Hepatocyte (in vitro differentiated cells): ENCODE data around the gene USO1. TPM values are rescaled to one million over a fixed set of nuclear protein-coding genes. Genes with fewer than 3 reads are reported as not detected.

ENCODE experiments used
- DNase-seq: peaks from one replicate; pipeline ENCODE4 v3.0.0-alpha.2; 2016; ENCODE audit warnings: low spot score
- H2AFZ ChIP-seq: fragments of 200-600 bp; sonication (generic); 2 replicates; pipeline ENCODE4 v1.6.0; 2016; ENCODE audit warnings: antibody characterized with exemption, mild to moderate bottlenecking
- H3K27ac ChIP-seq: fragments of 200-600 bp; sonication (generic); 2 replicates; pipeline ENCODE4 v1.5.1; 2016; ENCODE audit warnings: mild to moderate bottlenecking
- H3K27me3 ChIP-seq: fragments of 200-600 bp; sonication (generic); 2 replicates; pipeline ENCODE4 v1.6.1; 2016
- H3K36me3 ChIP-seq: fragments of 200-600 bp; sonication (generic); replicated peaks from 2 replicates; pipeline ENCODE4 v1.5.1; 2016; ENCODE audit warnings: low read depth; ENCODE audit not compliant: insufficient read depth
- H3K4me1 ChIP-seq: fragments of 200-600 bp; sonication (generic); 2 replicates; pipeline ENCODE4 v1.5.1; 2016; ENCODE audit warnings: mild to moderate bottlenecking, moderate library complexity; ENCODE audit not compliant: insufficient read depth
- H3K4me2 ChIP-seq: fragments of 200-600 bp; sonication (generic); 2 replicates; pipeline ENCODE4 v1.6.0; 2016
- H3K4me3 ChIP-seq: fragments of 200-600 bp; sonication (generic); 2 replicates; pipeline ENCODE4 v1.5.1; 2016; ENCODE audit warnings: mild to moderate bottlenecking
- H3K79me2 ChIP-seq: fragments of 200-600 bp; sonication (generic); 2 replicates; pipeline ENCODE4 v1.6.0; 2017; ENCODE audit warnings: mild to moderate bottlenecking
- H3K9me2 ChIP-seq: fragments of 200-600 bp; sonication (generic); replicated peaks from 2 replicates; pipeline ENCODE4 v1.6.0; 2017; ENCODE audit warnings: mild to moderate bottlenecking; ENCODE audit not compliant: insufficient read depth
- H3K9me3 ChIP-seq: fragments of 200-600 bp; sonication (generic); 2 replicates; pipeline ENCODE4 v1.5.1; 2016; ENCODE audit warnings: low read depth, mild to moderate bottlenecking
- H4K20me1 ChIP-seq: fragments of 200-600 bp; sonication (generic); 2 replicates; pipeline ENCODE4 v1.6.0; 2016; ENCODE audit warnings: mild to moderate bottlenecking; ENCODE audit not compliant: insufficient read depth, poor library complexity, severe bottlenecking
- CTCF ChIP-seq: fragments of 200-600 bp; sonication (generic); IDR thresholded peaks from 2 replicates; pipeline ENCODE4 v1.5.1; 2016; ENCODE audit warnings: antibody characterized with exemption, mild to moderate bottlenecking; ENCODE audit not compliant: poor library complexity
- EZH2 ChIP-seq: fragments of 200-600 bp; sonication (generic); IDR thresholded peaks from 2 replicates; pipeline ENCODE4 v1.6.1; 2016; ENCODE audit warnings: antibody characterized with exemption, mild to moderate bottlenecking, borderline replicate concordance
- EZH2phosphoT487 ChIP-seq: fragments of 200-600 bp; sonication (generic); IDR thresholded peaks from one replicate; pipeline ENCODE4 v1.6.1; 2018; ENCODE audit warnings: antibody characterized with exemption, mild to moderate bottlenecking, low read depth, moderate library complexity; ENCODE audit not compliant: unreplicated experiment, severe bottlenecking
- WGBS: methylation state at CpG from one replicate; pipeline ENCODE4 v1.1.6; 2016; ENCODE audit warnings: low lambda C conversion rate; ENCODE audit errors: missing lambda C conversion rate; 5-methylcytosine and 5-hydroxymethylcytosine counted together
- polyA plus RNA-seq: library from polyadenylated mRNA; unstranded; fragments of >200 nt; fragmentation: Nextera tagmentation; extraction: Ambion mirVana; gene quantifications from 2 replicates; pipeline ENCODE4 v1.2.1, GENCODE V29; 2016
- total RNA-seq: library from RNA; depleted of rRNA; stranded (reverse); fragments of >200 nt; gene quantifications from 2 replicates; pipeline ENCODE4 v1.2.3, GENCODE V29; 2014

The USO1 gene
- total and polyA plus RNA-seq, 2 experiments from 2014 or later = 50.4 to 113 TPM

- DNase-seq = no peak
- Histone ChIP-seq H4K20me1 (no peaks in the 10 kb centered on the region), H3K27me3 (no peaks in the 10 kb centered on the region), H3K4me3 (no peak overlapping the region), H3K4me2 (no peak overlapping the region), H3K79me2 (no peaks in the 10 kb centered on the region), H2AFZ (no peak overlapping the region), H3K9me3 (no peaks in the 10 kb centered on the region), H3K36me3 (no peaks in the 10 kb centered on the region), H3K9me2 (no peaks in the 10 kb centered on the region), H3K4me1 (peaks cover 3% of the 10 kb centered on the region), H3K27ac (no peak overlapping the region)
- no peak for TF ChIP-seq CTCF
- TF ChIP-seq EZH2 = no peak
- no peak for TF ChIP-seq EZH2phosphoT487
- WGBS = 87% methylated on average over 5 of the region's 5 CpGs
These were observed 98.0 kb downstream of the USO1 start for GRCh38 chr4:75822416-75822815.

- Histone ChIP-seq H3K4me3 (no peak overlapping the region), H3K4me1 (peaks cover 3% of the 10 kb centered on the region), H2AFZ (no peak overlapping the region), H3K36me3 (no peaks in the 10 kb centered on the region), H3K27me3 (no peaks in the 10 kb centered on the region), H3K9me2 (no peaks in the 10 kb centered on the region), H3K4me2 (no peak overlapping the region), H4K20me1 (no peaks in the 10 kb centered on the region), H3K9me3 (no peaks in the 10 kb centered on the region), H3K27ac (no peak overlapping the region), H3K79me2 (no peaks in the 10 kb centered on the region)
- WGBS = 43% methylated on average over 2 of the region's 2 CpGs
- no peak for DNase-seq
- TF ChIP-seq EZH2phosphoT487 (no peak), CTCF (no peak), EZH2 (no peak)
These were observed 99.4 kb downstream of the USO1 start for GRCh38 chr4:75823812-75824211.

GRCh38 chr4:75830906-75831305 lies 106.5 kb downstream of the USO1 start:
- 57% methylated on average over 1 of the region's 1 CpG for WGBS
- no peak for TF ChIP-seq EZH2
- no peak for TF ChIP-seq CTCF

GRCh38 chr4:75831856-75832405 lies 107.6 kb downstream of the USO1 start:
- no peaks in the 10 kb centered on the region for H3K9me3 ChIP-seq
- no peak overlapping the region for H3K4me3 ChIP-seq
- DNase-seq = no peak
- H4K20me1 ChIP-seq = no peaks in the 10 kb centered on the region
- H2AFZ ChIP-seq = no peak overlapping the region
- no peak for TF ChIP-seq EZH2
- TF ChIP-seq CTCF = no peak
- no peak for TF ChIP-seq EZH2phosphoT487
- H3K27me3 ChIP-seq = no peaks in the 10 kb centered on the region
- no peaks in the 10 kb centered on the region for H3K36me3 ChIP-seq
- H3K4me1 ChIP-seq = no peaks in the 10 kb centered on the region
- no peaks in the 10 kb centered on the region for H3K9me2 ChIP-seq
- 92% methylated on average over 2 of the region's 2 CpGs for WGBS
- no peak overlapping the region for H3K27ac ChIP-seq
- H3K79me2 ChIP-seq = no peaks in the 10 kb centered on the region
- H3K4me2 ChIP-seq = no peak overlapping the region

More at GRCh38 chr4:75830906-75831305, 106.5 kb downstream of the USO1 start:
- Histone ChIP-seq H3K36me3 (no peaks in the 10 kb centered on the region), H3K4me1 (no peaks in the 10 kb centered on the region), H4K20me1 (no peaks in the 10 kb centered on the region), H3K4me3 (no peak overlapping the region), H3K4me2 (no peak overlapping the region), H2AFZ (no peak overlapping the region), H3K9me3 (no peaks in the 10 kb centered on the region), H3K9me2 (no peaks in the 10 kb centered on the region), H3K79me2 (no peaks in the 10 kb centered on the region), H3K27ac (no peak overlapping the region), H3K27me3 (no peaks in the 10 kb centered on the region)
- no peak for DNase-seq
